A549 (cell line): Measurements from ENCODE around the gene ADISSP.

Source experiments
- EP300 ChIP-seq, 2 experiments: fragments of >200 bp; sonication (Bioruptor Twin); formaldehyde crosslinking; IDR thresholded peaks; 2 replicates in 1 of 2; 3 replicates in 1 of 2; pipeline ENCODE4 v1.6.1; 2016 to 2017
- HDAC2 ChIP-seq: fragments of 200-600 bp; sonication (generic); IDR thresholded peaks from 2 replicates; pipeline ENCODE4 v1.6.1; 2016
- JUN ChIP-seq, 2 experiments: fragments of >200 bp; sonication (Bioruptor Twin); formaldehyde crosslinking; IDR thresholded peaks; 2 replicates in 1 of 2; 3 replicates in 1 of 2; pipeline ENCODE4 v1.6.1; 2016 to 2017
- SREBF2 ChIP-seq: fragments of 450-650 bp; IDR thresholded peaks from 2 replicates; pipeline ENCODE4 v1.6.1; 2014; ENCODE audit warnings: mild to moderate bottlenecking, moderate library complexity
- TFCP2L1 ChIP-seq: fragments of 250-450 bp; sonication (Bioruptor Pico); IDR thresholded peaks from 2 replicates; pipeline ENCODE4 v1.5.0; 2021; ENCODE audit warnings: mild to moderate bottlenecking
- TP53 ChIP-seq: fragments of 250-450 bp; sonication (Bioruptor Pico); IDR thresholded peaks from 2 replicates; pipeline ENCODE4 v1.5.0; 2021; ENCODE audit warnings: mild to moderate bottlenecking, moderate library complexity
- ZFP36 ChIP-seq: fragments of 450-650 bp; IDR thresholded peaks from 2 replicates; pipeline ENCODE4 v1.6.1; 2014; ENCODE audit warnings: borderline replicate concordance; ENCODE audit not compliant: partially characterized antibody
- TF ChIP-seq, protein P1 (sequence below): fragments of >200 bp; sonication (Bioruptor Twin); formaldehyde crosslinking; IDR thresholded peaks from 3 replicates; pipeline ENCODE4 v1.5.1; 2016
- TF ChIP-seq, protein P2 (sequence below): IDR thresholded peaks from 2 replicates; pipeline ENCODE4 v1.6.1; 2012
- TF ChIP-seq, protein P3 (sequence below): fragments of 200-600 bp; sonication (generic); IDR thresholded peaks from 2 replicates; pipeline ENCODE4 v1.6.1; 2016; ENCODE audit warnings: antibody characterized with exemption, mild to moderate bottlenecking, moderate library complexity
- TF ChIP-seq, protein P4 (sequence below): fragments of 450-650 bp; IDR thresholded peaks from 2 replicates; pipeline ENCODE4 v1.6.1; 2014; ENCODE audit warnings: antibody characterized with exemption
- TF ChIP-seq, protein P5 (sequence below): IDR thresholded peaks from 2 replicates; pipeline ENCODE4 v1.6.1; 2012

DNA sequence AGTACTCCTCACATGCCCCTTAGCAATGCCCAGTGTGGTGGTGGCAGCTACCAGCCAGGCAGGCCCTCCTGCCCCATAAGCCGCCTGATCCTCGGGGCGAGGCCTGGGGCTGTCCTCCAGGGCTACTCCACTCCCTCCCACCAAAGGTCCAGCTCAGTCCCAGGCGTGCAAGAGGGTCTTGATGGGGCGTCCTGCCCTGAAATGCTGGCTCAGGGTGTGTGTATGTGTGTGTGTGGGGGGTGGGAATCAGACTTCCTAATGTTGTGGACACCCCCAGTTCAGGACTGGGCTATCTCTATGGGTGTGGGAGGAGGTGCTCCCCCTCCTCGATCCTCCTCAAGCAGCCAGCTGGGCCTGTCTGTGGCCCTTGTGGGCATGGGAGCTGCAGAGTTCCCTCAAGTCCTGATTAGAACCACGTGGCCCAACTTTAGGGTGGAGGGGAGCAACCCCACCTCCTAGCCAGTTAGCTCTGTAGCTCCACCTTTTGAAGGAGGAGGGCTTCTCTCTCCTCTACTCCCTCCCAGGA lies 27.6 kb downstream of the ADISSP start:
- TF ChIP-seq, protein P1, sequence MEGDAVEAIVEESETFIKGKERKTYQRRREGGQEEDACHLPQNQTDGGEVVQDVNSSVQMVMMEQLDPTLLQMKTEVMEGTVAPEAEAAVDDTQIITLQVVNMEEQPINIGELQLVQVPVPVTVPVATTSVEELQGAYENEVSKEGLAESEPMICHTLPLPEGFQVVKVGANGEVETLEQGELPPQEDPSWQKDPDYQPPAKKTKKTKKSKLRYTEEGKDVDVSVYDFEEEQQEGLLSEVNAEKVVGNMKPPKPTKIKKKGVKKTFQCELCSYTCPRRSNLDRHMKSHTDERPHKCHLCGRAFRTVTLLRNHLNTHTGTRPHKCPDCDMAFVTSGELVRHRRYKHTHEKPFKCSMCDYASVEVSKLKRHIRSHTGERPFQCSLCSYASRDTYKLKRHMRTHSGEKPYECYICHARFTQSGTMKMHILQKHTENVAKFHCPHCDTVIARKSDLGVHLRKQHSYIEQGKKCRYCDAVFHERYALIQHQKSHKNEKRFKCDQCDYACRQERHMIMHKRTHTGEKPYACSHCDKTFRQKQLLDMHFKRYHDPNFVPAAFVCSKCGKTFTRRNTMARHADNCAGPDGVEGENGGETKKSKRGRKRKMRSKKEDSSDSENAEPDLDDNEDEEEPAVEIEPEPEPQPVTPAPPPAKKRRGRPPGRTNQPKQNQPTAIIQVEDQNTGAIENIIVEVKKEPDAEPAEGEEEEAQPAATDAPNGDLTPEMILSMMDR: no peak
- TF ChIP-seq, protein P2, sequence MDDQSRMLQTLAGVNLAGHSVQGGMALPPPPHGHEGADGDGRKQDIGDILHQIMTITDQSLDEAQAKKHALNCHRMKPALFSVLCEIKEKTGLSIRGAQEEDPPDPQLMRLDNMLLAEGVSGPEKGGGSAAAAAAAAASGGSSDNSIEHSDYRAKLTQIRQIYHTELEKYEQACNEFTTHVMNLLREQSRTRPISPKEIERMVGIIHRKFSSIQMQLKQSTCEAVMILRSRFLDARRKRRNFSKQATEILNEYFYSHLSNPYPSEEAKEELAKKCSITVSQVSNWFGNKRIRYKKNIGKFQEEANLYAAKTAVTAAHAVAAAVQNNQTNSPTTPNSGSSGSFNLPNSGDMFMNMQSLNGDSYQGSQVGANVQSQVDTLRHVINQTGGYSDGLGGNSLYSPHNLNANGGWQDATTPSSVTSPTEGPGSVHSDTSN: no peak
- TF ChIP-seq, protein P3, sequence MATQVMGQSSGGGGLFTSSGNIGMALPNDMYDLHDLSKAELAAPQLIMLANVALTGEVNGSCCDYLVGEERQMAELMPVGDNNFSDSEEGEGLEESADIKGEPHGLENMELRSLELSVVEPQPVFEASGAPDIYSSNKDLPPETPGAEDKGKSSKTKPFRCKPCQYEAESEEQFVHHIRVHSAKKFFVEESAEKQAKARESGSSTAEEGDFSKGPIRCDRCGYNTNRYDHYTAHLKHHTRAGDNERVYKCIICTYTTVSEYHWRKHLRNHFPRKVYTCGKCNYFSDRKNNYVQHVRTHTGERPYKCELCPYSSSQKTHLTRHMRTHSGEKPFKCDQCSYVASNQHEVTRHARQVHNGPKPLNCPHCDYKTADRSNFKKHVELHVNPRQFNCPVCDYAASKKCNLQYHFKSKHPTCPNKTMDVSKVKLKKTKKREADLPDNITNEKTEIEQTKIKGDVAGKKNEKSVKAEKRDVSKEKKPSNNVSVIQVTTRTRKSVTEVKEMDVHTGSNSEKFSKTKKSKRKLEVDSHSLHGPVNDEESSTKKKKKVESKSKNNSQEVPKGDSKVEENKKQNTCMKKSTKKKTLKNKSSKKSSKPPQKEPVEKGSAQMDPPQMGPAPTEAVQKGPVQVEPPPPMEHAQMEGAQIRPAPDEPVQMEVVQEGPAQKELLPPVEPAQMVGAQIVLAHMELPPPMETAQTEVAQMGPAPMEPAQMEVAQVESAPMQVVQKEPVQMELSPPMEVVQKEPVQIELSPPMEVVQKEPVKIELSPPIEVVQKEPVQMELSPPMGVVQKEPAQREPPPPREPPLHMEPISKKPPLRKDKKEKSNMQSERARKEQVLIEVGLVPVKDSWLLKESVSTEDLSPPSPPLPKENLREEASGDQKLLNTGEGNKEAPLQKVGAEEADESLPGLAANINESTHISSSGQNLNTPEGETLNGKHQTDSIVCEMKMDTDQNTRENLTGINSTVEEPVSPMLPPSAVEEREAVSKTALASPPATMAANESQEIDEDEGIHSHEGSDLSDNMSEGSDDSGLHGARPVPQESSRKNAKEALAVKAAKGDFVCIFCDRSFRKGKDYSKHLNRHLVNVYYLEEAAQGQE: no peak
- TF ChIP-seq, protein P4, sequence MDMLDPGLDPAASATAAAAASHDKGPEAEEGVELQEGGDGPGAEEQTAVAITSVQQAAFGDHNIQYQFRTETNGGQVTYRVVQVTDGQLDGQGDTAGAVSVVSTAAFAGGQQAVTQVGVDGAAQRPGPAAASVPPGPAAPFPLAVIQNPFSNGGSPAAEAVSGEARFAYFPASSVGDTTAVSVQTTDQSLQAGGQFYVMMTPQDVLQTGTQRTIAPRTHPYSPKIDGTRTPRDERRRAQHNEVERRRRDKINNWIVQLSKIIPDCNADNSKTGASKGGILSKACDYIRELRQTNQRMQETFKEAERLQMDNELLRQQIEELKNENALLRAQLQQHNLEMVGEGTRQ: no peak
- TF ChIP-seq EP300 (IDR thresholded peaks at IDR 0.05) (no peak), HDAC2 (no peak), SREBF2 (no peak), JUN (IDR thresholded peaks at IDR 0.05) (no peak), TP53 (CRISPR knock-in tag) (no peak), TFCP2L1 (CRISPR knock-in tag) (no peak), ZFP36 (no peak)
- TF ChIP-seq, protein P5, sequence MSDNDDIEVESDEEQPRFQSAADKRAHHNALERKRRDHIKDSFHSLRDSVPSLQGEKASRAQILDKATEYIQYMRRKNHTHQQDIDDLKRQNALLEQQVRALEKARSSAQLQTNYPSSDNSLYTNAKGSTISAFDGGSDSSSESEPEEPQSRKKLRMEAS: no peak
